GM12875 (cell line): ENCODE measurements around the gene IL22RA1.

Experiments
- H3K4me3 ChIP-seq: one replicate; pipeline ENCODE4 v1.5.1; 2011; ENCODE audit warnings: low read depth, low read length, control low read depth
- TF ChIP-seq, protein P1 (sequence below): IDR thresholded peaks from 2 replicates; pipeline ENCODE4 v1.5.1; 2011; ENCODE audit warnings: low read depth, mild to moderate bottlenecking, control low read depth, inconsistent platforms, low read length, moderate library complexity, borderline replicate concordance; ENCODE audit not compliant: insufficient read depth

Gene IL22RA1, protein sequence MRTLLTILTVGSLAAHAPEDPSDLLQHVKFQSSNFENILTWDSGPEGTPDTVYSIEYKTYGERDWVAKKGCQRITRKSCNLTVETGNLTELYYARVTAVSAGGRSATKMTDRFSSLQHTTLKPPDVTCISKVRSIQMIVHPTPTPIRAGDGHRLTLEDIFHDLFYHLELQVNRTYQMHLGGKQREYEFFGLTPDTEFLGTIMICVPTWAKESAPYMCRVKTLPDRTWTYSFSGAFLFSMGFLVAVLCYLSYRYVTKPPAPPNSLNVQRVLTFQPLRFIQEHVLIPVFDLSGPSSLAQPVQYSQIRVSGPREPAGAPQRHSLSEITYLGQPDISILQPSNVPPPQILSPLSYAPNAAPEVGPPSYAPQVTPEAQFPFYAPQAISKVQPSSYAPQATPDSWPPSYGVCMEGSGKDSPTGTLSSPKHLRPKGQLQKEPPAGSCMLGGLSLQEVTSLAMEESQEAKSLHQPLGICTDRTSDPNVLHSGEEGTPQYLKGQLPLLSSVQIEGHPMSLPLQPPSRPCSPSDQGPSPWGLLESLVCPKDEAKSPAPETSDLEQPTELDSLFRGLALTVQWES

DNA sequence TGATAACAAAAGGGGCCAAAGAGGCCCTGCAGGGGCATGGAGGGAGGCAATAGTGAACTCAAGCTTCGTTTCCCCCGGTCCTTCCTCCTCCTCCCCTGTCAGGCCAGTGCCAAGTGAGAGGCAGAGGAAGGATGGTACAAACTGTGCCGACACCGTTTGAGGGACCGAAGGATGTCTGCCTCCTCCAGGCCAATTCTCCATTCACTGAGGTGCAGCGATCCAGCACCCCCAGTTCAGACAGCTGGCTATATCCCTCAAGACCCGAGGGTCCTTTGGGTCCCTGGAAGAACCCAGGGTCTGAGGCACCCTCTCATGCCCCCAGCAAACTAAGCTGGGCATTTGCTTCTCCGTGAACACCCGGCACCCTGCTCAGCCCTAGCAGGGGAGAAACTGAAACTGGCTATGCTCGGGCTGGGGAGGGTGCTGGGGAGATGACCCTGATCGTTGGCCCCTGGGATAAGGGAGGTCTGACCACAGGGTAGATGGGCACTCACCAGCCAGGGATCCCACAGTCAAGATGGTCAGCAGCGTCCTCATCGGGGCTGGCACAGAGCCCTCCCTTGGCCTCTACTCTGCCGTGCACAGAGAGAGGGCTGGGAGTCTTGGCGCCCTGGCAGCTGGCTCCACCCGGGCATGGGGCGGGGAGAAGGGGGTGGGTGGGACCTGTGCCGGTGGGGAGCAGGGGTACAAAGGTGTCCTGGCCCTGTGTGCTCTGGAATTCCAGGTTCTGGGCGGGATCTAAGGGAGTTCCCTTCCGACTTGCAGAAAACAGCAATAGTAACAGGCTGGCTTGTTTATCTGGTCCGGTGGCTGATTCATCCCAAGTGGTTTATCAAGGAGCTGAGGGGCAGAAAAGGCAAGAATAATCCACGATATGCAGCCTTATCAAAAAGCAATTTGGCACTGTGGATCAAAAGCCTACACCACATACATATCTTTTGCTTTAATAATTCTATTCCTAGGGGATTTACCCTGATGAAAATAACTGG is at the start of gene IL22RA1:
TSS of gene IL22RA1 (minus strand) at position 595 of the 989 bp plus-strand sequence. CDS start at position 537, 58 bp downstream.
- TF ChIP-seq, protein P1, sequence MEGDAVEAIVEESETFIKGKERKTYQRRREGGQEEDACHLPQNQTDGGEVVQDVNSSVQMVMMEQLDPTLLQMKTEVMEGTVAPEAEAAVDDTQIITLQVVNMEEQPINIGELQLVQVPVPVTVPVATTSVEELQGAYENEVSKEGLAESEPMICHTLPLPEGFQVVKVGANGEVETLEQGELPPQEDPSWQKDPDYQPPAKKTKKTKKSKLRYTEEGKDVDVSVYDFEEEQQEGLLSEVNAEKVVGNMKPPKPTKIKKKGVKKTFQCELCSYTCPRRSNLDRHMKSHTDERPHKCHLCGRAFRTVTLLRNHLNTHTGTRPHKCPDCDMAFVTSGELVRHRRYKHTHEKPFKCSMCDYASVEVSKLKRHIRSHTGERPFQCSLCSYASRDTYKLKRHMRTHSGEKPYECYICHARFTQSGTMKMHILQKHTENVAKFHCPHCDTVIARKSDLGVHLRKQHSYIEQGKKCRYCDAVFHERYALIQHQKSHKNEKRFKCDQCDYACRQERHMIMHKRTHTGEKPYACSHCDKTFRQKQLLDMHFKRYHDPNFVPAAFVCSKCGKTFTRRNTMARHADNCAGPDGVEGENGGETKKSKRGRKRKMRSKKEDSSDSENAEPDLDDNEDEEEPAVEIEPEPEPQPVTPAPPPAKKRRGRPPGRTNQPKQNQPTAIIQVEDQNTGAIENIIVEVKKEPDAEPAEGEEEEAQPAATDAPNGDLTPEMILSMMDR: no peak
- no peak within 1 kb of the TSS for H3K4me3 ChIP-seq

DNA sequence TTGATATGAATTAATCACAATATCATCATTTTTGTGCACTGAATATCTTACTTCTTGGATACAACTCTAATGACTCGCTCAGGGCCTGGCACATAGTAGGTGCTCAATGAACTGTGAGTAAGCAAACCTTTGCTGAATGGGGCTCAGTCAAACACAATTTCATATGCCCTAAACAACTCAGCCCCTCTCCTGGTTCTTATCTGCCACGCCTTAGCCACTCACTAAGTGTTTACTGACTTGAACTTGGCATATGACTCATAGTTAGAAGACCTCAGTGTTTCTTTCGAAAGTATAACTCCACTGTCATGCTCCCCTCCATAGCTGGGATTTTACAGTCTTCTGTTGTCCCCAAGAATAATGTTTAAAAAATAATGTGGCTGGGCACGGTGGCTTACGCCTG is 48.9 kb upstream of the IL22RA1 start:
- H3K4me3 ChIP-seq: no peak overlapping the region
- TF ChIP-seq, protein P1: no peak

DNA sequence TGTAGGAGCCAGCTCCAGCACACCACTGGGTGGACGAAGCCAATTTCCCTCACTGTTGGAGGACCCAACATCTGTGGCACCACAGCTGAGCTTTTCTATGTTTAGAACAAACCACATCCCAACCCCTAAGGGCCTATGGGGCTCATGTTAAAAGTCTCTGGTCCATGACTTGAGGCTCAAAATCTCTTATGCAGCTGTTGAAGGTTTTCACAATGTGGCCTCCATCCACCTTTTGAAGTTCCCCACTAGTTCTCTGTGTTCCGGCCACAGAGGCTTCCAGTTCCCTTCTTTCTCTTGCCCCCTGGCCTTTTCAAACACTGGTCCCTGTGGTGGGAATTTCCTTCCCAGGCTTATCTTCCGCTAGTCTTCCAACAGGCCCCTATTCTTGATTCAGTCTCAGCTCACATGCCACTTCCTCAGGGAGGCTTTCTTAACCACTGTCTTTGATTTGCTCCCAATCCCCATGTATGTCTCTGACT is 48.1 kb upstream of the IL22RA1 start:
- TF ChIP-seq, protein P1: no peak
- H3K4me3 ChIP-seq: no peak overlapping the region

DNA sequence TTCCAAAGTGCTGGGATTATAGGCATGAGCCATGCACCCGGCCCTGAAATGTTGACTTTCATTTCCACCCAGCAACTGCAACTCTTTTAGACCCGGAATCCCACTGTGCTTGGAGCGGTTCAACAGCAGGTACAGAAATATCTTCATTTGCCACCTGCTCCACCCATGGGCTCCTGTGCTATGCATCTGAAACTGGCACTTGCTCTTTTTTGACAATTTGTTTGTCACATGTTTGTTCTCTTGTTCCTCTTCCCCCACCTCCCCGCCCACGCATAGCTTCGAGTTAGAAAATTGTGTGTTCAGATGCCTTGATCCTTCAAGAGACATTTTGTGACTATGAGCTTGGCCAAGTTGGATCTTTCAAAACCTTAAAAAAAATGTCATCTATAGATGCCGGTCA is 46.6 kb upstream of the IL22RA1 start:
- peak overlapping the region; percentile 13 for H3K4me3 ChIP-seq
- TF ChIP-seq, protein P1: no peak

DNA sequence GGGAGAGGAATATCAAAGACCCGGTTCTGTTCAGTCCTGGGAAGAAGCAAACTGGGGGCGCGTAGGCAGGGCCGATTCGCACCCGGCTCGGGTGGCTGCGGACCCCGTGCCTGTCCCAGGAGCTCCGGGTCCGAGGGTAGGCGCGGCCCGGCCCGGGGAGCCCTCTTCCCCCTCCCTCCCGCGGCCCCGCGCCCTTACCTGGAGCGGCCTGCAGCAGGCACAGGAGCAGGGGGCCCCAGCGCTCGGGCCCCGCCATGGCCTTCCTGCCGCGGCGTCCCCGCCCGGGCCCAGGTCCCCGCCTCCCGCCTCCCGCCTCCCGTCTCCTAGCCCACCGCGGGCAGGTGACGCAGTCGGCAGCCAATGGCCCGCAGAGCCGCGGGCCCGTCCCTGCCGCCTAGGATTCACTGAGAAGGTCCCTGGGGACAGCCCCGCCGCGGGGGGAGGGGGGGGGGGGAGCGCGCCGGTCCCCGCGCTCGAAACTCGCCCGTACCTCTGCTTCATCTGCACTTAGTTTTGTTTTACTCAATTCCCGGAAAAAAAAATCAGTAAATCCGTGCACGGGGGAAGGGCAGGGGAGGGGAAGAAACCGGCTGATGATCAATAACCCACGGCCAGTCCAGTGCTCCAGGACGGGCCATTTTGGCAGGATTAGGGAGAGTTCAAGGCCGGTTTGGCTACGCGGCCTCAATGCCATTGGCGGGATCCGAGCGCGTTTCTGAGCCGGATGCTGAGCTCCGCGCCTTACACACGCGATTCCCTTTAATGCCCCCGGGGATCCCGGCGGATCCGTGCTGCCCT is 44.3 kb upstream of the IL22RA1 start, which contains the start of gene IFNLR1:
TSS of gene IFNLR1 (minus strand) at position 297 of the 798 bp plus-strand sequence. CDS start at position 256, 41 bp downstream.
- peak within 1 kb of the TSS; percentile 73 for H3K4me3 ChIP-seq
- TF ChIP-seq, protein P1: no peak

DNA sequence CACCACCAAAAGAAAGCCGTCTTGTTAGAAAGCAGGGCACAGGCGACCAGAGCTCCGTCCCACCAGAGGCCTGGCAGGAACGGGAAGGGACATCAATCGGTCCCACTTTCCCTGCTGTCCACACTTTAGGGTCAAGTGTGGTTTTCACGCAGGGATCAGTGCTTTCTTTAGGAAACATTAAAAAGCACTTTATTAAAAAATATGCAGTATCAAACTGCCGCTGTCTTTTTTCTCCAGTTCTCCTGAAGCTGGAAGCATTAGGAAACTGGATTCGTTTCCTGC is 43.7 kb upstream of the IL22RA1 start:
- TF ChIP-seq, protein P1: no peak
- H3K4me3 ChIP-seq: peak overlapping the region; percentile 73
